Measurements from ENCODE around the gene CAMK2D.

Gene CAMK2D

DNA sequence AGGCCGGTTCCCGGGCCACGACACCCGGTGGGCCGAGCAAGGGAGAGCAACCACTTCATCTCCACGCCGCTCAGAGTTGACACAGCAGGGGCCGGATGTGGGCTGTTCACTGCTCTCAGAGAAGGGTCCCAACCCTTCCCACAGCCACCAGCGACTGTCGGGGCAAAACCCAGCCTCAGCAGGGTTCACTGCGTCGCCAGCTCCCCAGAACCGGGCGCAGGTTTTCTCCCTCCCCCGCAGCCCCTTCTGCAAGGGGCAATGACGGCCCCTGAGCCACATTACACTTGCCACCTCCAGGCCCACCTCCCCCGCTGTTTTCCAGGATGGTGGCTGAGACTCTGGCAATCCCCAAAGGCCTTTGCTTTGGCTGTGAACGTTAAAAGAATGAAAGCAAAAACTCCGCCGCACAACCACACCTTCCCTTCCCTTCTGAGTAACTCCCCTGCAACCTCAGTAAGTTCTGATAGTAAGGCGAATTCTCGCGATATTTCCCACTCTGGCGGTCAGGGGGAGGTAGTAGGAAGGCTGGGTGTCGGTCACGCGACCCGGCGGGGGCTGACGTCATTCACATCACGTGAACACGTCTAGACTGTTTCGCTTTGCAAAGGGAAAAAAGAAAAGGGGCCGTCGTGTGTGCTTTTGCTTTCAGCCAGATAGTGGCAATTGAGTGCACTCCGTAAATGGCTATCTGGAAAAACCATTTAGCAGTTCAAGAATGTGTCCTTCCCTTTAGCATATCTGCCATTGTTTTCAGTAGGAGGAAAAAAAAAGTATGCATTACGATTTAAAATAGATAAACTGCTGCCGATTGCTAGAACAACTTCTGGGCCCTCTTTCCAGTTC lies 869 bp upstream of the CAMK2D start:
- peak; percentile 98 for DNase-seq (ENCODE audit: low read depth)

DNA sequence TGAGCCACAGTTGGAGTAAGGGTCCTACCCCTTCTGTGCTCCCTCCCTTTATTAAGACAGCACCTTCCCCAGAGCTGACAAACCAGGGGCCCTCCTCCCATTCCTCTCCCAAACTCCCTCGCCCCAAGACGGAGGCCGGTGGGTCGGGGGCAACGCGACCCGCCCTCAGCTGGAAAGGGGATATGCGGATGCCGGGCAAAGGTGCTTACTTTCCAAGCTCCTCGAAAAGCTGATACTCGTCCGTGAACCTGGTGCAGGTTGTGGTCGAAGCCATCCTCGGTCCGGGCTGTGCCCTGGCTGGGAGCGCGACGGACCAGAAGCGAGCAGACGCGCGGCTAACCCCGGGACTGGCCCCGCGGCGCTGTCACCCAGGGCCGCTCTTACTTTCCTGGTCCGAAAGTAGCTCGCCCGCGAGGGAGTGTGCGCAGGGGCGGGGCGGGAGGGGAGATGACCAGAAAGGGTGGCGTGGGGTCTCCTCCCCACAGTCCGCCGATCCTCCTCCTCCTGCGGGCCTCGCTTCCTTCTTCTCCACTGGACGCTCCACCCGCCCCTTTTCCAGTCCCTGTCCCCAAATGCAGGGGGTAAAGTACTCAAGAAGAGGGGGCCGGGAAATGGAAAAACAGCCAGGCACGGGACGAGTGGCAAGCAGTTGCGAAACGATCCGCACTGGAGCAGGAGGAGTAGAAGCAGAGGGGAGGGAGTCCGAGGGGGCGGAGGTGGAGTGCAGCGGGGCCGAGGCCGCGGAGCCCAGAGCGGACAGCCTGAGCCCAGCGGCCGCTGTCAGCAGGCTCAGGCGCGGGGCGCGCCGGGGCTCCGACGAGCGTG lies 531 bp downstream of the CAMK2D start:
- DNase-seq (ENCODE audit: low read depth): peak; percentile 35

DNA sequence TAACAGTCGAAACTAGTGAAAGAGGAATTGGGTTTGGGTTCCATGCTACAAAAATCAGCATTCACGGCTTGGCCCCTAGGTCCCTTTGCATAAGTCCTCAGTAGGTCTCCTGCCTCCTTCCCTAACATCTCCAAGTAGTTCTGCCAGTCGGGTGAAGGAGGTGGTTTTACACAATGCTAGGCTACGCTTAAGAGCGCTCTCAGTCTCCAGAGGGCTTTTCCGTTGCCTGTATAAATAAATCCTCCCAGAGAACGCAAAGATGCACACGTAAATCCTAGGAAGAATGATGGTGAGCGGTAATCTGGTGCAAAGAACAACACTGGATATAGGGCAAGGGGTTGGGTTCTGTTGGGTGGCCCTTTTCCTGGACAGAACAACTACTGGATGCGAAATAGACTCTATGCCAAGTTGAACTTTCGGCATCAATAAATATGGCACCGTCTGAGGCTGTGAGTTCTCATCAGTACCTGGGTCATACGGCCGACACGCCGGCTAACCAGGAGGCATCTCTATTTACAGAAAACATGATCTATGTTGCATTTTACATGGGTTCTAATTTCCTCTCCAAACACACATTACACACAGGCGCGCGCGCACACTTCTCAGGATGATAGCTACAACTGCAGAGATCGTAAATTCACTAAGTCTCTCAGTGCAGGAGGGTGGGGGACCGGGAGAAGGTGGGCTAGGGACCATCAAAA lies 1.3 kb downstream of the CAMK2D start:
- DNase-seq (ENCODE audit: low read depth): no peak

- no peak for DNase-seq (ENCODE audit: low read depth)
Observed at GRCh38 chr4:113759696-113760093, 1.8 kb downstream of the CAMK2D start.

DNA sequence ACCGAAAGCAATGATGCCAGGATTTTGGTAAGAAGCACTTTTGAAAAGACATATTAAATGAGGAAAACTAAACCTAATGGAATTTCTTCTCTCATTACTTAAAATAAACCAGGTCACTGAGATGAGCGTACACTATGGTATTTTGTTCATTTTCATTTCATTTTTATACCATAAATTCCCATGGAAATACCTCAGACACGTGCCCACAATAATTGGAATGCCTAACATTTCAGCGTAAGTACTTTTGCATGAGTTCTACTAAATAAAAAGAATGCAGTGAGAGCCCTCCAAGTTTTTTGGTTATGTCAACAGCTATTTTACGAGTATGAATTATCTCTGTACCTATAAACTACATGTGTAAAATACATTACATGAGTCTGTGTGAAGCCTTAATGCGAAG lies 3.2 kb downstream of the CAMK2D start:
- DNase-seq (ENCODE audit: low read depth): no peak

DNA sequence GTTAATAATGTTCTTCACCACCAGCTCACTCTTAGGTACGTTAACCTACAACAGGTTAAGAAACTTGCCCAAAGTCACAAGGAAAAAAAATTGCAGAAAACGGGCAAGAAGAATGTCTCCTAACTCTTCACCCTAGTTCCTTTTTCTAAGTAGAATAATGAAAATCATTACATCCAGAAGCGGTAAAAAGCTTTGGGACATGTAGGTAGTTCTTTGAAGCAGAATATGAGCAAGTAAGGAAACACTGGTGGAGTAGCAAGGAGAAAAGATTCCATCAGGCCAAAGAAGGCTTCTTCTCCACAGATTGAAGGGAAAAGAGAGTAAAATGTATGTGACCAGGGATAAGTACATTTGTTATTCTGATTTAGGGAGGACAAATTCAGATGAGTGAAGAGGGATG lies 4.1 kb downstream of the CAMK2D start:
- DNase-seq (ENCODE audit: low read depth): no peak

DNA sequence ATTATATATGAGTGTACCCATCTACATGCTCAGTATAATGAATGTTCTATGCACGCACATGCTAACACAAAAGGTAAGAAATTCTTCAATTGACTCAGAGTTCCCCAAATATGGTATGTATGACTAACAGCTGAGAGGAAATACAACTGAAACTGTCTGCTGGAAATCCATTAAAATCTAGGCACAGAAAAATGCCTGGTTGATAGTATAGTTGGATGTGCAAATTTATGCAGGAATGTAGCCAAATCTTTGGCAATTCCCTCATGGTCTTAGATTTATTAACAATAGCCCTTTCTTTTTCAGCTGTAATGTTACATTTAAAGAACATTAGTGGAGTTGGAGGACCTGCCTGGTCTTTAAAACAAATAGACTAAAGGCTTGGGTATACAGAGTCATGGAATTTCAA lies 5.5 kb downstream of the CAMK2D start:
- DNase-seq (ENCODE audit: low read depth): no peak

GRCh38 chr4:113750734-113751133 lies 10.8 kb downstream of the CAMK2D start:
- DNase-seq (ENCODE audit: low read depth): no peak

DNA sequence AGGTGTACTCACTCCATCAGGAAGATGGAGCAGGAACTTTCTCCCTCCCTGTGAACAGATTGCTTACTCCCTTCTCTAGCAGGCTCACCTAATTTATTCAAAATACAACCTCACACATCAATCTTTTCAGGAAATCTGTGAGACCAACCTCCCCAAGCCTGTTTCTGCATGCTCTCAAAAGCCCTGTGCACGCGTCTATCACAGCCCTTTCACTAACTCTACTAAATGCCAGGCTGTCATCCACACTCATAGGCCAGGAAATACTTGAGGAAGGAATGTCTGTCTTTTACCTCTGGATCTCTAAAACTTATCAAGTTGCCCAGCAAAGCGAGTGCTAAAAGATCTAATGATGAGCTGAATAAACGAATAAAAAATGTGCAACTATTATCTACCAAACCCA lies 11.2 kb downstream of the CAMK2D start:
- no peak for DNase-seq (ENCODE audit: low read depth)

DNA sequence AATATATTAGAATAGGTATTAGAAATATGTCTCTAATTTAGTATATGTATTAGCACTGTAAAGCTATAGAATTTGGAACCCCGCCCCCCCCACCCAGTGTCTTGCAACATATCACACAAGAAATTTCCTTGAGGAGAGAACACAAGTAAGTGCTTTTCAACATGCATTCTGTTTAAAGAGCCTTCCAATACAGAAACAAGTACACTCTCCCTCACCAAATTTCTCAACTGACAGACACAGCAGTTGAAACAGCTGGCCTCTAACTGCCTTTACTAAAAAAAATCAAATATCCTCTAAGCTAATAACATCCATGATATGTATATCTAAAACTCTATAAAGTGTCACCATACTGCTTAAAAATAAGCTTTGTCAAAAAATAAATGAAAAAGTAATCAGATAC lies 12.4 kb downstream of the CAMK2D start:
- no peak for DNase-seq (ENCODE audit: low read depth)

- DNase-seq (ENCODE audit: low read depth): no peak
Observed at GRCh38 chr4:113747949-113748348, 13.6 kb downstream of the CAMK2D start.

DNA sequence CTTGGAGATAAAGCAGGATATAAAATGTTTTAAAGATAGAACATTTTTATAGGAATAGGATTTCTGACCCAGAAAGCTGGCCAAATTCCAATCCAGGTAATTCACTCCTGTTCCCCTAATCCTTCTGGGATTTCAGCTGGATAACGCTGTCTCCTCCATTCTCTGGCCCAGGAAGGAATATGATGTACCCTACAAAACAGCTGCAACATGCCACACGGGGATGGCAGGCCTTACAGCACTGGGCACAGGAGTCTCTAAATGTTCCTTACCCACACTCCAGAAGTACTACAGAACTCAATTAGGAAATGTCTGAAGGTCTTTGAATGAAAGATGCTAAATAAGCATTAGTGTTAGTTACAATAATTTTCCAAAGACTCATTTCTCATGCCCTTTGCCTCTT lies 15.8 kb downstream of the CAMK2D start:
- no peak for DNase-seq (ENCODE audit: low read depth)

DNA sequence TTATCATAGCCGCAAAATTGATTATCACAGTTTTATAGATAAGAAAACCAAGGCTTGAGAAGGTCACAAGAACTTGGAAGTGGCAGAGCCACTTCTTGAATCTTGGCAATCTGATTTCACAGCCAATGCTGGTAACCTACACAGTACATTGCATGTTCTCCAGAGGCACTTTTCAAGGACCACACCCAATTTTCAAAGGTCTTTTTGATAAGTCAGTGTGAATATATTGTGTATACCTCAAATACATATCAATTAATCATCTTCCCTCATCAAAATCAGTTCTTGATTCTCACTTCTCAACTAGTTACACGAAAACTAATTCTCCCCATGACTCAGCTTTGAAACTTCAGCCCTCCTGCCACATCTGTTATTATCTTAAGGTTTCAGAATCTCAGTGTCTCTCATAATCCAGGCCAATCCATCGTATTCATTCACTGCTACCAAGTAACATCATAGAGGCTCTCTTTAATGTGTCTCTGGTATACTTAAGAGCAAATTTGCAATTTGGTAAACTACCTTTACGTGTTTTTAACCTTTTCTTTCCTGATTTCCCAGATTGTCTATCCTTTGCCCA lies 16.8 kb downstream of the CAMK2D start:
- no peak for DNase-seq (ENCODE audit: low read depth)

- DNase-seq (ENCODE audit: low read depth): no peak
Observed at GRCh38 chr4:113743690-113744089, 17.8 kb downstream of the CAMK2D start.

GRCh38 chr4:113742643-113743042 lies 18.9 kb downstream of the CAMK2D start:
- DNase-seq (ENCODE audit: low read depth): no peak

DNA sequence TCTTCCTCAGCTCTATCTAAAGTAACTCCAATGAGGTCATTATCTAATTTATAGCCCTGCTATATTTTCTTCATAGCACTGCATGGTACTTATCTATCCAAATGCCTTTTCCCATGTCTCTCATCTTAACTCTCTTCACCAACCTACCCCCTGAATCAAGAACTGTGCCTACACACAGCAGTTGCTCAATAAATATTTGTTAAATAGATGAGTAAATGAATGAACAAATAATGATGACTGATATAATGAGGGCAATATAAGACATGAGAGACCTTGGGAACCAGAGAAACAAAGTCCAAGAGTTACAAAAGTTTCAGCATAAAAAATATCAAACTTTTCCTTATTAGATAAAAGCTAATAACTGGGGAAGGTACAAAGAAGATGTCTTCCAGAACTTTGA lies 19.6 kb downstream of the CAMK2D start:
- DNase-seq (ENCODE audit: low read depth): no peak

- DNase-seq (ENCODE audit: low read depth): no peak
Observed at GRCh38 chr4:113740857-113741379, 20.6 kb downstream of the CAMK2D start.

DNA sequence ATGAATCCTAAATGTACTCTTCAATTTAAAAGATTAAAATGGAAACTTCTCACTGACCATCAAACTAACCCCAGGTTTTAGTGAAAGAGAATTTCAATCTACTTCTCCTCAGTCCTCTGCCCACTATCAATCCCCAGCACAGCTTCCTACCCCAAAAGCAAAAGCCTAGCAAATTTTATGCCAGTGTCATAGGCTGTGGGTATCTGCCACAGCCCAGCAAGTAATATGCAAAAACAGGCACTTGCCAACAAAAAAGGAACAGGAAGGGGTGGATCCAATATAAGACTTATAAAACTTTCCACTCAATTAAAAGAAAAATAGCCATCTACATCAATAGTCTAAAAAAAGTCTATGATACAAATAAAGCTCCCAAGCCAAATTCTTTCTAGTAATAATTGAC lies 22.3 kb downstream of the CAMK2D start:
- DNase-seq (ENCODE audit: low read depth): no peak

DNA sequence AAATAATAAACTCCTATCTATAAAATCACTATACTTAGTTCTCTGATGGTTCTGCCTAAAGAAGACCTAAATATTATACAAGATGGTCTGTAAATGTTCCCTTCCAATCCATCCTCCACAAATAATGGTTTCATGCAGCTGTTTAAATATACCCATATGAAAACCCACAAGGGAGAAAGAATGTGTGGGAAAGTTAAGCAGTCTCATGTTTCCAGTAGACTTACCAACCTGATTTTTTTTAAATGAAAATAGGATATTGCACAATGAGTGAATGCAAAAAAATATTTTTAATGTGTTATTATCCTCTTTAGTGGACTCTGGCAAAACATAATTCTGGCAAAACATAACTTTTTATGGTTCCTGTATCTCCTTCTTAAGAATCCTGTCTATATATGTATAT lies 23.3 kb downstream of the CAMK2D start:
- DNase-seq (ENCODE audit: low read depth): no peak

DNA sequence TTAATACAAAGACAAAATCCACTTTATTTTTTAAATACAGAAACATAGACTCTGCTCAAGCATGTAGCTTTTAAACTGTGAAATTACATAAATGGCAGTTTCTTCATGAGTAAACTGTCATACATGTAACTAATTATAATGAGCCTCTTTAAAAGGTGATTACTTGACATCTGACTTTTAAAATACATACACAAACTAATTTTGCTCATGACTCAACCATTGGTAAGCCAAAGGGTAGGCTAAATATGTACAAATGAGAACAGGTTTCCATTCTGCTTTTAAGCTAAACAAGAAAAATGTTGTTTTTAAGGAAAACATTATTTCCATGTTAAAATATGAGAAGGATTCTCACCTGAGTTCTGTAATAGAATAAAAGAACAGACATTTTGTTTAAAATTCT lies 27.9 kb downstream of the CAMK2D start:
- DNase-seq (ENCODE audit: low read depth): no peak

- no peak for DNase-seq (ENCODE audit: low read depth)
Observed at GRCh38 chr4:113732967-113733527, 28.5 kb downstream of the CAMK2D start.
